Glutamatergic neuron (in vitro differentiated cells): ENCODE data around the gene BABAM2. TPM values are rescaled to one million over a fixed set of nuclear protein-coding genes. Genes with fewer than 3 reads are reported as not detected.
A peak's percentile ranks its signal among the peaks of the same experiment; 100 is the strongest.

Experiments used
- DNase-seq: peaks from one replicate; pipeline ENCODE4 v3.0.0; 2022
- H3K27ac Mint-ChIP-seq: one replicate; pipeline ENCODE4 v1.8.0; 2020; ENCODE audit warnings: mild to moderate bottlenecking, mixed read lengths, inconsistent platforms; ENCODE audit not compliant: unreplicated experiment
- H3K27me3 Mint-ChIP-seq: one replicate; pipeline ENCODE4 v1.8.0; 2020; ENCODE audit warnings: mild to moderate bottlenecking, moderate library complexity, mixed read lengths, inconsistent platforms; ENCODE audit not compliant: unreplicated experiment
- H3K36me3 Mint-ChIP-seq: one replicate; pipeline ENCODE4 v1.8.0; 2020; ENCODE audit warnings: mild to moderate bottlenecking, mixed read lengths, inconsistent platforms; ENCODE audit not compliant: unreplicated experiment
- H3K4me1 Mint-ChIP-seq: one replicate; pipeline ENCODE4 v1.8.0; 2020; ENCODE audit warnings: mild to moderate bottlenecking, low read depth, mixed read lengths, inconsistent platforms; ENCODE audit not compliant: unreplicated experiment
- H3K4me3 Mint-ChIP-seq: one replicate; pipeline ENCODE4 v1.8.0; 2020; ENCODE audit warnings: mild to moderate bottlenecking, mixed read lengths, inconsistent platforms; ENCODE audit not compliant: unreplicated experiment
- H3K9me3 Mint-ChIP-seq: one replicate; pipeline ENCODE4 v1.8.0; 2020; ENCODE audit warnings: mild to moderate bottlenecking, moderate library complexity, mixed read lengths, inconsistent platforms; ENCODE audit not compliant: unreplicated experiment
- total RNA-seq: library from RNA; stranded (reverse); fragmentation: NEBNext Ultra II Directional; extraction: Animal tissue kit (Norgen Biotek cat#: 25700); gene quantifications from one replicate; pipeline ENCODE4 v1.2.1, GENCODE V29; 2021; ENCODE audit not compliant: unreplicated experiment
- TF ChIP-seq, protein P1 (sequence below): fragments of 200-600 bp; sonication (generic); IDR thresholded peaks from one replicate; pipeline ENCODE4 v1.5.0; 2021; ENCODE audit not compliant: partially characterized antibody, unreplicated experiment

Gene BABAM2
- total RNA-seq, 1 donor from 2014 or later, result 29.9 TPM

GRCh38 chr2:28185891-28186290 is 295.4 kb downstream of the BABAM2 start:
- Mint-ChIP-seq H3K4me3 (no peak overlapping the region), H3K9me3 (no peaks in the 10 kb centered on the region), H3K27ac (no peak overlapping the region), H3K36me3 (no peaks in the 10 kb centered on the region), H3K4me1 (no peaks in the 10 kb centered on the region), H3K27me3 (no peaks in the 10 kb centered on the region)
- TF ChIP-seq, protein P1, sequence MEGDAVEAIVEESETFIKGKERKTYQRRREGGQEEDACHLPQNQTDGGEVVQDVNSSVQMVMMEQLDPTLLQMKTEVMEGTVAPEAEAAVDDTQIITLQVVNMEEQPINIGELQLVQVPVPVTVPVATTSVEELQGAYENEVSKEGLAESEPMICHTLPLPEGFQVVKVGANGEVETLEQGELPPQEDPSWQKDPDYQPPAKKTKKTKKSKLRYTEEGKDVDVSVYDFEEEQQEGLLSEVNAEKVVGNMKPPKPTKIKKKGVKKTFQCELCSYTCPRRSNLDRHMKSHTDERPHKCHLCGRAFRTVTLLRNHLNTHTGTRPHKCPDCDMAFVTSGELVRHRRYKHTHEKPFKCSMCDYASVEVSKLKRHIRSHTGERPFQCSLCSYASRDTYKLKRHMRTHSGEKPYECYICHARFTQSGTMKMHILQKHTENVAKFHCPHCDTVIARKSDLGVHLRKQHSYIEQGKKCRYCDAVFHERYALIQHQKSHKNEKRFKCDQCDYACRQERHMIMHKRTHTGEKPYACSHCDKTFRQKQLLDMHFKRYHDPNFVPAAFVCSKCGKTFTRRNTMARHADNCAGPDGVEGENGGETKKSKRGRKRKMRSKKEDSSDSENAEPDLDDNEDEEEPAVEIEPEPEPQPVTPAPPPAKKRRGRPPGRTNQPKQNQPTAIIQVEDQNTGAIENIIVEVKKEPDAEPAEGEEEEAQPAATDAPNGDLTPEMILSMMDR, result no peak
- no peak for DNase-seq

DNA sequence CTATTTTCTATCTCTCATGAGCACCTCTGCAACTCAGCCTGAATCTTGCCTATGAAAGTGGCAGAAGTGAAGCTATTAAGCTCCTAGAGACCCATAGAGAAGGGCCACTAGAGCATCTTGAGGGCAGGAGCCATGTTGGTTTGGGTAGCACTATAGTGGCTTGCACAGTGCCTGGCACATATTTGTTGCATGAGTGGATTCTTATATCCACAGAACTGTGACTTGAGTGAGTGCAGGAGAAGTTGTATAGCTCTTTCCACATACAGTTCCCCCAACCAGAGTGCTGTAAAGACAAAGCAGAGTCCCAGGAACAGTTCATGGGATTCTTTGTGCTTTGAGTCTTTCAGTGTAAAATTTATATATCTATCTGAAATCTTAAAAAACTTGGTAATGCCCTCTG is 296.7 kb downstream of the BABAM2 start:
- no peak overlapping the region for H3K4me3 Mint-ChIP-seq
- H3K9me3 Mint-ChIP-seq, result no peaks in the 10 kb centered on the region
- H3K4me1 Mint-ChIP-seq, result no peaks in the 10 kb centered on the region
- H3K27me3 Mint-ChIP-seq, result no peaks in the 10 kb centered on the region
- DNase-seq, result no peak
- no peak overlapping the region for H3K27ac Mint-ChIP-seq
- TF ChIP-seq, protein P1, result no peak
- H3K36me3 Mint-ChIP-seq, result no peaks in the 10 kb centered on the region

- no peak for DNase-seq
- Mint-ChIP-seq H3K4me1 (no peaks in the 10 kb centered on the region), H3K9me3 (no peaks in the 10 kb centered on the region), H3K36me3 (peaks cover under 1% of the 10 kb centered on the region), H3K4me3 (no peak overlapping the region), H3K27ac (no peak overlapping the region), H3K27me3 (no peaks in the 10 kb centered on the region)
- TF ChIP-seq, protein P1, result no peak
Observed at GRCh38 chr2:28188436-28188835, 297.9 kb downstream of the BABAM2 start.

DNA sequence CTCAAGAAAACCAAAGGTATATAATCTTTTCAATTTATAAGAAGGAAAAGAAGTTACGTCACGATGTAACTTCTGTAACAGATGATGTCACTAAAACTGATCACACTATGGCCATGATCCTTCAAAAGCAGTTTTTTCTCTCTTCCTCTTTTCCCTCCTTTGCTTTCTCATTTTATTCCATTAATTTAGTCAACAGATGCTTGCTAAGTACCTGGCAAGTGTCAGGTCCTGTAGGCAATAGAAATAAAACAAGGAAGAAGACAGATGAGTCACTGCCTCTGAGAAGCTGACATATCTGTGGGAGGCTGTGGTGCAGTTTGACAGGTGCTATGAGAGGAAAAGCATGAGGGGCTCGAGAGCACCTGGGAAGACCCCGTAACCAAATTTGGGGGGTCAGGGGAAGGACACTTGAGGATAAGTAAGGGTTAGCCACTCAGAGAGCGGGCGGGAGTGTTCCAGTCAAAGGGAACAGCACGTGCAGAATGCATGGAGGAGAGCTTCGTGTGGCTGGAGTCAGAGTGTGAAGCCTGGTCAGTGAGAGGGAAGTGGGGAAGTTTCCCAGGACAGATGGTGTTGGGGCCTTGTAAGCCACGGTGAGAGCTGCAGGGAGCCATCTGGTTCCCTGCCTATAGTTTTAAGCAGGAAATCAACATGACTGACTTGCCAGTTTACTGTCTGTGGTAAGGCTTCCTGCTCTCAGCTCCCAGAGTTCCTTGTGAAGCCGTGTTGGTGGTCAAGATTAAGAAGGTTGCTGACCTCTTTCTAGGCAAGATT is 303.3 kb downstream of the BABAM2 start:
- peaks cover 4% of the 10 kb centered on the region for H3K36me3 Mint-ChIP-seq
- H3K4me1 Mint-ChIP-seq, result peaks cover 4% of the 10 kb centered on the region
- H3K4me3 Mint-ChIP-seq, result no peak overlapping the region
- TF ChIP-seq, protein P1, result no peak
- peak overlapping the region; percentile 10 for H3K27ac Mint-ChIP-seq
- DNase-seq, result no peak
- no peaks in the 10 kb centered on the region for H3K9me3 Mint-ChIP-seq
- no peaks in the 10 kb centered on the region for H3K27me3 Mint-ChIP-seq

DNA sequence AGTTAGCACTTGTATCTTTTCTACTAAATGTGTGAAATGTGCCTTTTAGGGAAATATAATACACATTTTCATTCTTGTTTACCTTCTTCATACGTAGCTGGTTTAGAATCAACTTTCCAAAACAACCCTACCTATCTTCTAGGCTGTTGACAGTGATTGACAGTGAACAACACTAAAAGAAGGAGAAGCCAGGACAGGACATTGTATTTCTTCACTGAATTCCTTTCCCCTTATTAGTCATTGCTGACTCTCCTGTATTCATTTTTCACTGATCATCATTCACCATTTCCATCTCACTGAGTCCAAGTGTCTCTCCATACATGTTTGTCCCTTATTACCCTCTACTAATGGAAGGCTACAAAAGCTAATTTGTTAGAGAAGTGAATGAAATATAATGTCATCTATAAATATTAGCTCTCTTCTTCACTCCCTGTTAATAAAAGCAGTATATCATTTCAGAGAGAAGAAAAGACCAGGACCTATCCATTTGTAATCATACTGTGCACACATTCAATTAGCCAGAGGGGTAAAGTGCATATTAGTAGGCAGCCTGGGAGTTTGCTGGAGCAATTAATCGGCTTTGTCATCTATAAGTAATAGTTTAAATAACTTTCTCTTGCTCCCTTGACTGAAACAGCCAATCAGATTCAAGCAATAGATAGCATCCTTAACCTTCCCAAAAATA is 309.6 kb downstream of the BABAM2 start:
- Mint-ChIP-seq H3K9me3 (no peaks in the 10 kb centered on the region), H3K4me3 (no peak overlapping the region), H3K27me3 (no peaks in the 10 kb centered on the region), H3K4me1 (no peaks in the 10 kb centered on the region), H3K36me3 (no peaks in the 10 kb centered on the region), H3K27ac (no peak overlapping the region)
- TF ChIP-seq, protein P1, result no peak
- no peak for DNase-seq
